HG03520 (cell line): ENCODE measurements around the gene ARHGAP21.
"Not testable (repeated sequence)": the region's sequence is repeated elsewhere in the genome, so short reads cannot be mapped to it uniquely, and the experiment has no call there.

Experiments used
- ATAC-seq: cut with Tn5 transposase; IDR thresholded peaks from one replicate; pipeline ENCODE4 v1.9.1; 2021; ENCODE audit warnings: mild to moderate bottlenecking, moderate library complexity; ENCODE audit not compliant: unreplicated experiment

Gene ARHGAP21

GRCh38 chr10:24723788-24724380, at the start of gene ARHGAP21:
Gene ARHGAP21, minus strand, starts transcription at chr10:24723887. Its CDS starts 1,988 bp downstream, at chr10:24721899.
- ATAC-seq = peak; percentile 27

GRCh38 chr10:24771943-24772694, 48.4 kb upstream of the ARHGAP21 start:
- ATAC-seq = no peak

GRCh38 chr10:24764991-24765390, 41.3 kb upstream of the ARHGAP21 start:
- not testable (repeated sequence) for ATAC-seq

GRCh38 chr10:24762966-24763623, 39.4 kb upstream of the ARHGAP21 start:
- no peak for ATAC-seq

GRCh38 chr10:24762161-24762924, 38.7 kb upstream of the ARHGAP21 start:
- no peak for ATAC-seq

GRCh38 chr10:24759672-24760071, 36.0 kb upstream of the ARHGAP21 start:
- ATAC-seq = no peak

GRCh38 chr10:24758254-24758653, 34.6 kb upstream of the ARHGAP21 start:
- ATAC-seq = not testable (repeated sequence)

- no peak for ATAC-seq
These were observed 32.6 kb upstream of the ARHGAP21 start for GRCh38 chr10:24756283-24756682.

- ATAC-seq = no peak
These were observed 28.0 kb upstream of the ARHGAP21 start for GRCh38 chr10:24751716-24752115.

- no peak for ATAC-seq
These were observed 27.0 kb upstream of the ARHGAP21 start for GRCh38 chr10:24750695-24751094.

- ATAC-seq = no peak
These were observed 24.5 kb upstream of the ARHGAP21 start for GRCh38 chr10:24748214-24748613.

- ATAC-seq = no peak
These were observed 21.3 kb upstream of the ARHGAP21 start for GRCh38 chr10:24744946-24745345.

GRCh38 chr10:24740714-24741113, 17.0 kb upstream of the ARHGAP21 start:
- no peak for ATAC-seq

GRCh38 chr10:24737001-24737400, 13.3 kb upstream of the ARHGAP21 start:
- ATAC-seq = no peak

GRCh38 chr10:24731942-24732341, 8.3 kb upstream of the ARHGAP21 start:
- ATAC-seq = no peak

- ATAC-seq = no peak
These were observed 7.1 kb upstream of the ARHGAP21 start for GRCh38 chr10:24730811-24731210.

GRCh38 chr10:24727786-24728185, 4.1 kb upstream of the ARHGAP21 start:
- no peak for ATAC-seq

GRCh38 chr10:24726626-24727025, 2.9 kb upstream of the ARHGAP21 start:
- ATAC-seq = no peak

- ATAC-seq = not testable (repeated sequence)
These were observed 2.3 kb upstream of the ARHGAP21 start for GRCh38 chr10:24726029-24726428.

GRCh38 chr10:24724381-24725228, 918 bp upstream of the ARHGAP21 start:
- peak; percentile 73 for ATAC-seq
